SK-N-SH (cell line): Measurements from ENCODE around the gene TFAP2B. TPM values are rescaled to one million over a fixed set of nuclear protein-coding genes. Genes with fewer than 3 reads are reported as not detected.

Experiments used
- CTCF ChIA-PET: fragments of 300-600, 350-600 bp; formaldehyde crosslinking; extraction: SDS; loops from one replicate; lab custom pipeline; 2021; lab: Yijun Ruan, JAX
- POLR2A ChIA-PET: fragments of 350-600 bp; sonication (Branson Sonifier 250); formaldehyde crosslinking; extraction: SDS; loops from one replicate; lab custom pipeline; 2020; ENCODE audit warnings: antibody characterized with exemption, inconsistent platforms; lab: Yijun Ruan, JAX
- DNase-seq: peaks from one replicate; pipeline ENCODE4 v3.0.0; 2012
- H2AFZ ChIP-seq: fragments of 200-600 bp; sonication (generic); 2 replicates; pipeline ENCODE4 v1.8.1; 2016; ENCODE audit warnings: antibody characterized with exemption, mild to moderate bottlenecking, low read depth
- H3F3A ChIP-seq: fragments of 200-600 bp; sonication (generic); replicated peaks from 2 replicates; pipeline ENCODE3; 2016; ENCODE audit warnings: antibody characterized with exemption, mild to moderate bottlenecking; ENCODE audit not compliant: insufficient read depth
- H3K27ac ChIP-seq, 2 experiments: fragments of 200-500 bp in 1 of 2; fragments of 200-600 bp in 1 of 2; sonication (Bioruptor generic) in 1 of 2; sonication (generic), shearing (Covaris generic) in 1 of 2; 2 replicates each; pipeline versions ENCODE4 v1.5.1 to v1.6.1; 2014 to 2016; ENCODE audit warnings: low read depth in 2 of 2, inconsistent platforms in 1 of 2, low read length in 1 of 2, mild to moderate bottlenecking in 1 of 2, mixed read lengths in 1 of 2
- H3K27me3 ChIP-seq: fragments of 200-600 bp; sonication (generic), shearing (Covaris generic); 2 replicates; pipeline ENCODE4 v1.6.1; 2016; ENCODE audit warnings: mixed run types; ENCODE audit not compliant: insufficient read depth
- H3K36me3 ChIP-seq, 2 experiments: fragments of 200-500 bp in 1 of 2; fragments of 200-600 bp in 1 of 2; sonication (Bioruptor generic) in 1 of 2; sonication (generic) in 1 of 2; replicated peaks in 1 of 2; 2 replicates each; pipeline versions ENCODE3 to v1.5.1; 2014 to 2016; ENCODE audit warnings: low read length in 1 of 2, mild to moderate bottlenecking in 1 of 2; ENCODE audit not compliant: insufficient read depth in 2 of 2, control insufficient read depth in 1 of 2
- H3K4me1 ChIP-seq, 2 experiments: fragments of 200-500 bp in 1 of 2; fragments of 200-600 bp in 1 of 2; sonication (Bioruptor generic) in 1 of 2; sonication (generic), shearing (Covaris generic) in 1 of 2; 2 replicates each; pipeline versions ENCODE4 v1.5.1 to v1.6.1; 2014 to 2016; ENCODE audit warnings: low read depth in 1 of 2, low read length in 1 of 2, mixed run types in 1 of 2; ENCODE audit not compliant: insufficient read depth in 2 of 2, control insufficient read depth in 1 of 2
- H3K4me2 ChIP-seq: fragments of 200-600 bp; sonication (generic), shearing (Covaris generic); 2 replicates; pipeline ENCODE4 v1.6.1; 2017; ENCODE audit warnings: mixed run types
- H3K4me3 ChIP-seq, 2 experiments: fragments of 200-500 bp in 1 of 2; fragments of 200-600 bp in 1 of 2; sonication (Bioruptor generic) in 1 of 2; sonication (generic), shearing (Covaris generic) in 1 of 2; 2 replicates each; pipeline versions ENCODE4 v1.5.1 to v1.8.1; 2014 to 2016; ENCODE audit warnings: low read depth in 2 of 2, inconsistent platforms in 1 of 2, low read length in 1 of 2, mild to moderate bottlenecking in 1 of 2, mixed read lengths in 1 of 2, moderate library complexity in 1 of 2
- H3K79me2 ChIP-seq: fragments of 200-600 bp; sonication (generic); 2 replicates; pipeline ENCODE4 v1.8.1; 2017; ENCODE audit warnings: mild to moderate bottlenecking; ENCODE audit not compliant: insufficient read depth
- H3K9ac ChIP-seq: fragments of 200-600 bp; sonication (generic); 2 replicates; pipeline ENCODE4 v1.6.1; 2017; ENCODE audit warnings: mixed run types
- H3K9me2 ChIP-seq: fragments of 200-600 bp; sonication (generic); 2 replicates; pipeline ENCODE4 v1.6.1; 2017; ENCODE audit warnings: mixed run types
- H3K9me3 ChIP-seq: fragments of 200-600 bp; sonication (generic); 2 replicates; pipeline ENCODE4 v1.6.1; 2017; ENCODE audit warnings: mixed run types, mild to moderate bottlenecking, moderate library complexity
- H4K20me1 ChIP-seq: fragments of 200-600 bp; sonication (generic); 2 replicates; pipeline ENCODE4 v1.6.1; 2017; ENCODE audit warnings: mild to moderate bottlenecking, mixed run types; ENCODE audit not compliant: insufficient read depth
- CTCF ChIP-seq: fragments of 200-600 bp; sonication (generic); IDR thresholded peaks from 2 replicates; pipeline ENCODE4 v1.6.1; 2017; ENCODE audit warnings: antibody characterized with exemption, mild to moderate bottlenecking, moderate library complexity
- FOSL2 ChIP-seq: IDR thresholded peaks from 2 replicates; pipeline ENCODE4 v1.4.0; 2012; ENCODE audit warnings: low read depth, mild to moderate bottlenecking, moderate library complexity, borderline replicate concordance
- FOXJ3 ChIP-seq: sonication (generic); formaldehyde crosslinking; IDR thresholded peaks from 2 replicates; pipeline ENCODE4 v1.5.1; 2020; ENCODE audit warnings: mild to moderate bottlenecking, missing genetic modification reagents
- GABPA ChIP-seq: IDR thresholded peaks from 2 replicates; pipeline ENCODE4 v1.4.0; 2012; ENCODE audit warnings: low read depth, mild to moderate bottlenecking
- GATA2 ChIP-seq: sonication (generic); formaldehyde crosslinking; IDR thresholded peaks from 2 replicates; pipeline ENCODE4 v1.5.0; 2020; ENCODE audit warnings: mild to moderate bottlenecking, missing genetic modification reagents
- IRF3 ChIP-seq: fragments of 150-350 bp; IDR thresholded peaks from 2 replicates; pipeline ENCODE4 v1.6.1; 2016; ENCODE audit warnings: mild to moderate bottlenecking, low read depth, low read length
- JUND ChIP-seq: IDR thresholded peaks from 2 replicates; pipeline ENCODE4 v1.4.0; 2012
- MXI1 ChIP-seq: IDR thresholded peaks from 2 replicates; pipeline ENCODE4 v1.6.1; 2012; ENCODE audit warnings: mild to moderate bottlenecking, low read depth, low read length, improper control_type of control experiment
- NFIC ChIP-seq: IDR thresholded peaks from 2 replicates; pipeline ENCODE4 v1.4.0; 2012; ENCODE audit warnings: borderline replicate concordance
- NRF1 ChIP-seq: IDR thresholded peaks from 2 replicates; pipeline ENCODE4 v1.6.1; 2012; ENCODE audit warnings: low read depth, mild to moderate bottlenecking, low read length
- PBX3 ChIP-seq: IDR thresholded peaks from 2 replicates; pipeline ENCODE4; 2012
- RXRA ChIP-seq: IDR thresholded peaks from 2 replicates; pipeline ENCODE4 v1.4.0; 2012; ENCODE audit warnings: low read depth, mild to moderate bottlenecking, borderline replicate concordance
- SIN3A ChIP-seq: IDR thresholded peaks from 2 replicates; pipeline ENCODE4 v1.6.1; 2012; ENCODE audit warnings: low read depth, mild to moderate bottlenecking, low read length, moderate library complexity, borderline replicate concordance
- TAF1 ChIP-seq: IDR thresholded peaks from 2 replicates; pipeline ENCODE4 v1.6.1; 2012; ENCODE audit warnings: low read depth, mild to moderate bottlenecking, low read length, moderate library complexity, borderline replicate concordance
- TEAD4 ChIP-seq: IDR thresholded peaks from 2 replicates; pipeline ENCODE4 v1.4.0; 2012; ENCODE audit warnings: mild to moderate bottlenecking, borderline replicate concordance; ENCODE audit not compliant: insufficient read depth
- USF1 ChIP-seq: IDR thresholded peaks from 2 replicates; pipeline ENCODE4 v1.4.0; 2012; ENCODE audit warnings: low read depth, borderline replicate concordance
- YY1 ChIP-seq: IDR thresholded peaks from 2 replicates; pipeline ENCODE4 v1.4.0; 2012; ENCODE audit warnings: low read depth, mild to moderate bottlenecking
- ZBTB33 ChIP-seq: IDR thresholded peaks from 2 replicates; pipeline ENCODE4 v1.4.0; 2012; ENCODE audit warnings: low read depth, borderline replicate concordance
- WGBS: methylation state at CpG from one replicate; pipeline ENCODE4 v1.1.6; 2017; ENCODE audit warnings: low lambda C conversion rate; 5-methylcytosine and 5-hydroxymethylcytosine counted together
- polyA plus RNA-seq, 3 experiments: library from polyadenylated mRNA; depleted of rRNA; stranded (reverse); fragments of >200 nt; gene quantifications; 2 replicates each; pipeline ENCODE4 v1.2.3, GENCODE V29; 2012
- TF ChIP-seq, protein P1 (sequence below): IDR thresholded peaks from 2 replicates; pipeline ENCODE4 v1.6.1; 2012; ENCODE audit warnings: mild to moderate bottlenecking, low read depth, low read length, moderate library complexity

The TFAP2B gene
- polyA plus RNA-seq, 1 of the 3 experiments (the other 2 are of a cell fraction): 1.1 TPM

DNA sequence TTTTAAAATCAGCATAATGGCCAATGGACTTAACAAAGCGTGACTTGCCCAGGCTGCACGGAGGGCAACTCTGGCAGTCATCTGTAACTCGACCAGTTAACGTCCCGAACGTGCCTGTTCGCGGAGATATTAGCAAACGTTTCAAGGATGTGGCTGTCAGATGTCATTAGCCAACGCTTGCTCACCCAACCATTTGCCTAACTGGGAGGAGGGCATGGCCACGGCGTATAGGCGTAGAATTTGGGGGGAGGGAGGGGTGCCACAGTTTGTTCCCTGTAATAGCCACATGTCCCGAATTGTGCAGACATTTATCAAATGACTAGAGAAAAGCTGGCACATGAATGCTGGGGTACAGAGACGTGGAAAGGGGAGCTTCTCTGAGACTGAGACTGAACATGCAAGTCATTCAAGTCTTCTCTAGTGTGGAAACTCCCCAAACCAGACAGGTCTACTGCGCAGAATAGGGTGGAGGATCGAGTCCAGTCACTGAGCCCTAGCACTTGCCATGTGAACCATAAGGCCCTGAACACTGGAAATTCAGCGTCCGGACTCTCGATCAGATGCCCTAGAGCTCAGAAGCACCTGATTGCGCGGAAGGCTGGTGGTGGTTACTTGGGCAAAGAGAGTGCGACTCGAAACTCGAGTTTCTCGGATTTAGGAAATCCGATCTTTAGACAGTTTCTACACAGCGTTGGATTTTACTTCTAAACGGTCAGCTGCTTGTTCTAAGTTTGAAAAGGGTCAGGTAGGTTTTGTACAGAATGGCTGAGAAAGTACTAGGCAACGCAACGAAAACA lies 32.6 kb downstream of the TFAP2B start (continued):
- TF ChIP-seq FOXJ3 (CRISPR knock-in tag): no peak
- no peak for TF ChIP-seq FOSL2
- no peak for TF ChIP-seq TAF1
- TF ChIP-seq, all 33 proteins: peak for 0

GRCh38 chr6:50853939-50854338 lies 35.3 kb downstream of the TFAP2B start:
- WGBS: 26% methylated on average over 6 of the region's 6 CpGs
- Histone ChIP-seq H2AFZ (no peak overlapping the region), H3K27me3 (peaks cover 6% of the 10 kb centered on the region; the same call in 1 of the 2 replicates), H3F3A (no peaks in the 10 kb centered on the region), H4K20me1 (no peaks in the 10 kb centered on the region), H3K36me3 (no peaks in the 10 kb centered on the region), H3K79me2 (no peaks in the 10 kb centered on the region), H3K9me2 (no peaks in the 10 kb centered on the region), H3K4me2 (no peak overlapping the region), H3K9me3 (no peaks in the 10 kb centered on the region), H3K9ac (no peak overlapping the region), H3K4me1 (peaks cover 0 to 12% of the 10 kb centered on the region in 2 experiments; a peak in 2 of 4 replicates)
- DNase-seq: no peak
- POLR2A ChIA-PET: interaction anchor here (0.6 kb wide), 1 partner anchor 114 kb away, joined by 4 read pairs; no protein-coding TSS in a partner anchor
- TF ChIP-seq NRF1 (no peak), RXRA (no peak), USF1 (no peak), IRF3 (no peak), YY1 (no peak), PBX3 (no peak), GATA2 (CRISPR knock-in tag) (no peak), CTCF (no peak), MXI1 (no peak), ZBTB33 (no peak), TAF1 (no peak), NFIC (no peak), JUND (no peak), SIN3A (no peak), TEAD4 (no peak), FOSL2 (no peak), GABPA (no peak)
- TF ChIP-seq, protein P1, sequence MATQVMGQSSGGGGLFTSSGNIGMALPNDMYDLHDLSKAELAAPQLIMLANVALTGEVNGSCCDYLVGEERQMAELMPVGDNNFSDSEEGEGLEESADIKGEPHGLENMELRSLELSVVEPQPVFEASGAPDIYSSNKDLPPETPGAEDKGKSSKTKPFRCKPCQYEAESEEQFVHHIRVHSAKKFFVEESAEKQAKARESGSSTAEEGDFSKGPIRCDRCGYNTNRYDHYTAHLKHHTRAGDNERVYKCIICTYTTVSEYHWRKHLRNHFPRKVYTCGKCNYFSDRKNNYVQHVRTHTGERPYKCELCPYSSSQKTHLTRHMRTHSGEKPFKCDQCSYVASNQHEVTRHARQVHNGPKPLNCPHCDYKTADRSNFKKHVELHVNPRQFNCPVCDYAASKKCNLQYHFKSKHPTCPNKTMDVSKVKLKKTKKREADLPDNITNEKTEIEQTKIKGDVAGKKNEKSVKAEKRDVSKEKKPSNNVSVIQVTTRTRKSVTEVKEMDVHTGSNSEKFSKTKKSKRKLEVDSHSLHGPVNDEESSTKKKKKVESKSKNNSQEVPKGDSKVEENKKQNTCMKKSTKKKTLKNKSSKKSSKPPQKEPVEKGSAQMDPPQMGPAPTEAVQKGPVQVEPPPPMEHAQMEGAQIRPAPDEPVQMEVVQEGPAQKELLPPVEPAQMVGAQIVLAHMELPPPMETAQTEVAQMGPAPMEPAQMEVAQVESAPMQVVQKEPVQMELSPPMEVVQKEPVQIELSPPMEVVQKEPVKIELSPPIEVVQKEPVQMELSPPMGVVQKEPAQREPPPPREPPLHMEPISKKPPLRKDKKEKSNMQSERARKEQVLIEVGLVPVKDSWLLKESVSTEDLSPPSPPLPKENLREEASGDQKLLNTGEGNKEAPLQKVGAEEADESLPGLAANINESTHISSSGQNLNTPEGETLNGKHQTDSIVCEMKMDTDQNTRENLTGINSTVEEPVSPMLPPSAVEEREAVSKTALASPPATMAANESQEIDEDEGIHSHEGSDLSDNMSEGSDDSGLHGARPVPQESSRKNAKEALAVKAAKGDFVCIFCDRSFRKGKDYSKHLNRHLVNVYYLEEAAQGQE: no peak
- TF ChIP-seq, all 33 proteins: peak for 0
- CTCF ChIA-PET: no interaction called here
- H3K4me3 ChIP-seq: no peak overlapping the region
- H3K27ac ChIP-seq: no peak overlapping the region
